NCI-H1436 treated with DMSO at 0.1 percent for 48 hours (cell line): Measurements from ENCODE around the gene APBB2.

Experiments used
- DNase-seq: peaks from one replicate; lab custom pipeline; 2025; lab: John Stamatoyannopoulos, UW

The APBB2 gene

DNA sequence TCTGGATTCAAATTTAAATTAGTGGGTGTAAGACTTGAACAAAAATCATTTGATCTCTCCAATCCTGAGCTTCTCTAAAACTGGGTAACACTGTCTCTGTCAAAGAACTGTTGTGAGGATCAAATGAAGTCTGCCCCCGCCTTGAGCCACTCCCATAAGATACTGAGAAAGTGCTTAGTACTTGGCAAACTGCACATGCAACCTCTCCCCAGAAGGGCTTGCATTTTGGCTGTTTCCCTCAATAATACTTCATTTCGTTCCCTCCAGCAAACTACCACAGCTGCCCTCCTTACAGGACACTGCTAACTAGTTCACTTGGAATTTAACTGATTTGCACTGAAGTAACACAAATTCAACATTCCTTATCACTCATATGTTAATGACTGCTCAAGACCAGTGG, 79.8 kb downstream of the APBB2 start:
- DNase-seq: no peak

DNA sequence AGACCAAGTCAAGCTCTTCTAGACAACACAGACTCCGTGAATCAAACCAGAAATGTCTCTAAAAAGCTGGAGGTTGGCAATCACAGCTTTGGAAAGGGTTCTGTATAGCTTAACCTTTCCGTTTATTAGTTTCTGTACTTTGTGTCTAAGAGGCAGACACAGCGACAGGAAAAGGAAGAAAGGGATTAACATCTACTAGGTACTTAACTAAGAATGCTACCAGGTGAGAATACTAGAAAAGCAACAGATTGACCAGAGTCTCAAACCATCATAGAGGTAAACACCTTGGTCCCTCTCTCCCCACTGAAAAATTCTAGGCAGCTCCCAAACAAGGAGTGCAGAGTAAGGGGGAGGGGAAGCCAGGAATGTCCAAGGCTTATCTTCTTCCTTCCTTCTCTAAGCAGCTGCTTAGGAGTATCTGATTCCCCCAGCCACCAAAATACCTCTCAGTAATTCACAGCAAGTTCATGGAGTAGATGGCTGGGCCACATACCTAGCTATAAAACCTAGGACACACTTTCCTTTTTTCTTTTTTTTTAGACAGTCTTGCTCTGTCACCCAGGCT, 80.8 kb downstream of the APBB2 start:
- DNase-seq: no peak

DNA sequence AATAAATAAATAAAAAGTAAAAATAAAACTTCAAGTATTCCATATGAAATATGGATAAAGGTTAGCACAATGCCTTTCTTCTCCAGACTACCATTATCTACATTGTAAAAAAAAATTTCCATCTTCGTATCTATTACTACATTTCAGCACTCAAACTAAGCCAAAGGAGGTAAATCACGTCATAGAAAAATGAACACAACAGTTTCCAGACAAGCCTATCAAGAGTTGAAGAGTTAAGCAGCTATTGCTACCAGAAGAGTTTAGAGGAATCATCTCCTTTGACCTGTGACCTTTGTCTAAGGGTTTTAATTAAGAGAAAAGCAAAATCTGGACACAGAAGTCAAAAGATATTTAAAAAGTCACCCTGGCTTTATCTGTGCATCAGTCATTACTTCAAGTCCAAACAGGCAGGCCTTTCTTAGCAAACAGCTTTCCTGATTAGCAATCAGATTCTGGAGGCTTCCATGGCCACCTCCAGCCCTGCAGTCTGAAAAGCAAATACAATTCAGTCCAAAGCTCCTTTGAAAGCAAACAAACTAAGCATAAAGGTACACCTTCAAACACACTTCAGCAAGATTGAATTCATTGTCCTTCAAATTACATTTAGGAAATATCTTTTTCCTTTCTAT, 82.2 kb downstream of the APBB2 start:
- no peak for DNase-seq

DNA sequence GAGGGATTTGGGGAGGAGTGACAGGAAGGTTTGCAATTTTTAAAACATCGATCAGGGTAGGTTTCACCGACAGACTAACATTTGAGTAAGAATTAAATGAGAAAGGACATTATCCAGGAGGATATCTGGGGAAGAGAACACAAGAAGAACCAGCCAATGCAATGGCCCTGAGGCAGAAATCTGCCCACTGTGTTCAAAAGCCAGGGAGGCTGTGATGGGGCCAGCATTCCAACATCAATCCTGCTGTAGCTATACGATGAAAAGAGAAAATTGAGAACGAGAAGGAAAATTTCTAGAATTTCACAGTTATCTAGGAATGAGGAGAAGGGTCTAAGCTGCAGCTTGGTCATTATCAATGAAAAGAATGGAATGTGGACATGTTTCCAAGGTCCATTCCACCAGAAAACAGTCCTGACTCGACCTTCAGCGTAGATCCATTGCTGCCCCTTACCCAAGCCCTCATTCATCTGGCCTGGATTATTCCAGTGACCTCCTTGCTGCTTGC, 84.4 kb downstream of the APBB2 start:
- no peak for DNase-seq

DNA sequence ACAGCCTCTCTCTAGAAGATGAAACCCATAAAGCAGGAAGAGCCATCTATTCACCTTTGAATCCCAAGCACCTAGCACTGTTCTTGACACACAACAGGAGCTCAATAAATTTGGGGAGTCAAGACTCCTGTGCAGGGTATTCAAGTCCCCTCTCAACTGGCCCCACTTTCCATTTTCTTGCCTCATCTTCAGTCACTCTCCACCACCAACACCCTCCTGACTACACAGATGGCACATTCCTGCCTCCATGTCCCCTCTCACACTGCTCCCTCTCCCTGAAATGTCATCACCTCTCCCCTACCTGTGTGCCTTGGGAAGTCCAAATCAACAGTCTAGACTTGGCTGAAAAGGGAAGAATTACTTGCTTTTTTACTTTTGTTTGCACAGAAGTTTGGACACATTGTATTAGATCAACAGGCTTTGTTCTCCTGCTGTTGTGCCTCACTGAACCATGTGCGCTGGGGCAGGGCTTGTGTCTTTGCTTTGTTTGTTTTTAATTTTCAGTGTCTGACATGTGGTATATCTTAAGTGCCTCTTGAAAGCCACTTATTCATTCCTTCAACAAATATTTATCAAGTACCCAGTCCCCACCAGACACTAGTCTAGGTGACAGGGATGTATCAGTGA, 85.1 kb downstream of the APBB2 start:
- no peak for DNase-seq

DNA sequence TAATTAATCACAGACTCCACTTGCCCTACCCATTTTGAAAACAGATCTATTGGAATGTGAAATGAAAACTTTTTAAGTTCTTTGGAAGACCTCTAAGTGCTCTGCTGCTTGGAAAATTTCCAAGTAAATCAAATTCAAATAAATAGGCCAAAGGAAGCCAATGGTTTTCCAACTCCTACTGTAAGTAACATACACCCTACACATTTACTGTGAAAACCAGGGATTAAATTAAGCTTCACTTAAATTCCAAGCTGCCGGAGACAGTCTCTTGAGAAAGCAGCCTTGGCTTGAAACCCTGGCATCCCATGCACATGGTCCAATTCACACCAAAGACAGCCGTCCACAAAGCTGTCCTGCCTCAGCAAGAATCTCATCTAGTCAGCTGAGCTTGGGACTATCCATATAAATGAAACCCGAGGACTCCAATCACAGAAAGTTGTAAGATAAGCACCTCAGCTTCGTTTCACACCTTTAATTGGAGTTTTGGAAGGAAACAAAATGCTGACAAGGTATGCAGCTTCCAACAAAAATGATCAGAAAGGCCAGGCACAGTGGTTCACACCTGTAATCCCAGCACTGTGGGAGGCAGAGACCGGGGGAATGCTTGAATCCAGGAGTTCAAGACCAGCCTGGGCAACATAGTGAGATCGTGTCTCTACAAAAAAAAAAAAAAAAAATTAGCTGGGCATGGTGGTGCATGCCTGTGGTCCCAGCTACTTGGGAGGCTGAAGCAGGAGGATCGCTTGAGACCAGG, 88.6 kb downstream of the APBB2 start:
- DNase-seq: no peak

DNA sequence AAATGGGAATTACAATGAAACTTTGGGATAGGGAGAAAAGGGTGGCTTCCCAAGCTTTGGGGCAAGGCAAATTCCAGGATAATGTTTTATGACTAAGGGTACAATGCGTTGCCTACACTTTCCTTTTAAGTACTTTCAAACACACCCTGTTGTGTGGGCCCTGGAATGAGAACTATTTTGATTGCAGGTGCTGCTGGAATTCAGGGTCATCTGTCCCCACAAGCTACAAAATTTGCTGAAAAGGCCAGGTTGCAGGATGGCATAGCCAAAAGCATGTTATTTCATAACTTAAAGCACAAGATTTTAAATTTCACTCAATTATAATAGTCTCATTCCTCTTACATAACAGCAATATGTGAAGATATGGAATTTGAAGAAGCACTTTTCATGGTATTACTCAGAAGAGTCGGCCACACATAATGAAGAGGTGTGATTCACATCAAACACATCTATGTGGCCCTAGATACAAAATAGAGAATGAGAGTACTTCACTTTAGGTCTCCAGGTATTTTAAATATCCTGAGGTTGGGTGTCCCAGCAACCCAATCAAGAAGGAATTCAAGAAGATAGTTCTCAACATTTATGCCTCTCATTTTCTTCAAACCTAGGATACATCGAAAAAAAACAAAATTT, 89.3 kb downstream of the APBB2 start:
- no peak for DNase-seq

DNA sequence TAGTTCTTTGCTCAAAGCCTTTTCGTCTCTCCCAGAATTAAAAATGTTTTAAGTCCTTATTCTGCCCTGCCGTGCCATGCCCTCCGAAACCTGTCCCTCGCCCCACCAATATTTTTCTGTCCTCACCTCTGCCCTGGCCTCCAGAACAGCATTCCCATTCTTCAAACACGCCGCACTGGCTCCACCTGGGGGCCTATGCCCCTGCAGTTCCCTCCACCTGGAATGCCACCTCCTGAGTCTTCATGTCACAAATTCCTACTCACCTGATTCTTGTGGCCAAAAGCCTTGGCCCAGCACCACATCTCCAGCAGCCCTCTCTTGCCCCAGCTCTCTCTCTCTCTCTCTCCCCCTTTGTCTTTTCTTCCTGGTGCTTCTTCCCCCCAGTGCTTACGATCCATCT, 91.6 kb downstream of the APBB2 start:
- DNase-seq: no peak

DNA sequence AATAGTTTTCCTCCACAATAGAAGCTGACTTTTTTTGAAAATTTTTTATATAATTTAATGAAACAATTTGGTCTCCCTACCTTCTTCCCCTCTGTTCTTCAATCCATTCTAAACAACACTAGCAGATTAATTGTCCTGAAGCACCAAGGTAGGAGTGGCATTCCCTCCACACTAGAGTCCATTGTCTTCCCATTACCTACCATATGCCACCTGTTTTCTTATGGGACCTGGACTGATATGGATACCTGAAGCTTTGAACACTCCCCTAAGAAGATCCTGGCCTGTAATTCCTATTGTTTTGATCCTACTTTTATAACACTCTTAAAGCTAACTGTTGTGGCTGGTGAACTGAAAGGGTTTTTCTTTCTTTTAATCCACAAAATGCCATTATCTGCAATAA, 92.0 kb downstream of the APBB2 start:
- no peak for DNase-seq

DNA sequence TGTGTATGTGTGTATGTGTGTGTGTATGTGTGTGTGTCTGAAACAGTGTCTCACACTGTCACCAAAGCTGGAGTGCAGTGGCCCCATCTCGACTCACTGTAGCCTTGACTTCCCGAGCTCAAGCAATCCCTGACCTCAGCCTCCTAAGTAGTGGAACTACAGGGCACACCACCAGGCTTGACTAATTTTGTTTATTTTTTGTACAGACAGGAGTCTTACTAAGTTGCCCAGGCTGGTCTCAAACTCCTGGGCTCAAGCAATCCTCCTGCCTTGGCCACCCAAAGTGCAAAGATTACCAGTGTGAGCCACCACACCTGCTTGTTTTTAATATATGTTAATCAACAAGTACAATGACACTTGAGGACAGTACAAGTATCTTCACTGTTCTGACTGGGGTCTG, 92.4 kb downstream of the APBB2 start:
- no peak for DNase-seq

DNA sequence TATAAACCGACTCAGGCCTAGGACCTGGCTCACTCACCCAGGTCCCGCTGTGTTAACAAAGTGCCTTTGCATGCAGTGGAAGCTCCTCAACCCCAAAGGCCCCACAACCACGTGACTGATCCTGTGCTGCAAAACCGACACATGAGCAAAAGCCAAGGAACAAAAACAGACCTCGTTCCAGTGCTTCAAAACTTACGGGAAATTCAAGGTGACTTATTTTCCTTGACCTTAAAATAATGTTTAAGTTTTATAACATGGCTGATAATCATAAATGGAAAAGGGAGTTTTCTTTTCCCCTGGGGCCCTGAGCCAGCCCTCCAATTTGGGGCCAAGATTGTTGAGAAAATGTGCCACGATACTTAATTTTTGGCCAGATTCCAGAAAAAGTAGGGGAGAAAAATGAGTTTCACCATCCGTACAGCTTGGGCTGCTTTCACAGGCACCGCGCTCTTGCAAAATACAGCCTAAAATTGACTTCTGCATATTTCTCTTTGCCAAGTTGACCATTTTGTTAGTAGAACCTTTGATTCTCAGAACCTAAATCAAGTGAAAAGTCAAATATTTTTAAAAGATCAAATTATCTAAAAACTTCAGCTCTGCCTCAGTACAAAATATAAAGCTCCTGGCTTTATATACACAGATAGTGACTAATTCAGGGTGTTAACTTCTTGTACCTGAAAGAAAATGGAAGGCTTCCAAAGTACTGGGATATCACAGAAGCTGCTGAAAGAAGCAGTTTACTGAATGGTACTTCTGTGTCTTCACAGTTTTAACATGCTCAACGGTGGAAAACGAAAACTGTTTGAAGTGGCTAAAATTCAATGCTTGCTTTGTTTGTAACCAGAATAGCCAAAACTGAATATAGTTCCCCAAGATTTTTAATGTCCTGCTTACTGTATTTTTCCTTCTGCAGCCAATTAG, 93.8 kb downstream of the APBB2 start:
- DNase-seq: no peak

DNA sequence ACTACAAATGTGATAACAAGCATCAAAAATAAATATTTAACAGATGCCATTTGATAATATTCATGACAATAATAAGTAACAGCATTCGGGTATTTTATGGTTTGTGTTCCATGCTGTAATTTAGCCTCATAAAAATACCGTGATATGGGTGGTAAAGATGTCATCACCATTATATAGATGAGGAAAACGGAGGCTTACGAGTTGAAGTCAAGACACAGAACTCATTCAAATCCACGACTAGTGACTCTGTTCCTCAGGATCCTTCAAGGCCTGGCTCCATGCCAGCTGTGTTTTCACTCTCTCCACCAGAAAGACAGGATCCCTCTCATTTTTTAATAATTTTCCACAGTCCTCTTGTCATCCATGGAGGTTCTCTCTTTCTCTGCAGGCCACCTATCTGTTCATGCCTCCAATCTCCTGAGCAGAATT, 94.5 kb downstream of the APBB2 start:
- DNase-seq: no peak

DNA sequence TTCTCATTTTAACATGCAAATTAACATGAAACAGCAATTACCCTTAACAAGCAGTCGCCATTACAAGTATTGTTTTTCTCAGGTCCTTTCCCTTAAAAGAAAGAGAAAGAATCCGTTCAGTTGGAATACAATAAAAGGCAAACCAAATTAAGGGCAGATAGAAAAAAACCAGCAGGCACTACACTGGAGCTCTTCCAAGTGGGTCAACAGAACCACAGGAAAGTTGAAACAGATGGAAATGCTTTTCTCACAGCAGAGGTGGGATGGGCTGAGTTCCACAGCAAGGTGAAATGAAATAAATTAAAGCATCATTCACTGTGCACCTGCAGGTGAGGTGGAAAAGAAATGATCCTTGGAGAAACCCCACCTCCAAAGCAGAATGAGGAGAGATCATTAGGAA, 102.6 kb downstream of the APBB2 start:
- DNase-seq: no peak

DNA sequence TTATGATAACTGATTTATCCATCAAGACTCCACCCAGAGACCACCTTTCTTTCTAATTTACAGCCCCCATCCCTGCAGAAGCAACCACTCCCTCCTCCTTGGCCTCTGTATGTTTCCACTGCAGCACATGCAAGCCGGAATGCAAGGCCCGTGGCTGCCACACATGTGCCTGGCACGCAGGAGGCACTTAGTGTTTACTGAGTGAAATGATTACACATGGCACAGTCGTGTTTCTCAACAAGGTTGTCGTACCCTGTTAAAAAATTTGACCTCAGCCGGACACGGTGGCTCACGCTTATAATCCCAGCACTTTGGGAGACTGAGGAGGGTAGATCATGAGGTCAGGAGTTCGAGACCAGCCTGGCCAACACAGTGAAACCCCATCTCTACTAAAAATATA, 104.3 kb downstream of the APBB2 start:
- no peak for DNase-seq

DNA sequence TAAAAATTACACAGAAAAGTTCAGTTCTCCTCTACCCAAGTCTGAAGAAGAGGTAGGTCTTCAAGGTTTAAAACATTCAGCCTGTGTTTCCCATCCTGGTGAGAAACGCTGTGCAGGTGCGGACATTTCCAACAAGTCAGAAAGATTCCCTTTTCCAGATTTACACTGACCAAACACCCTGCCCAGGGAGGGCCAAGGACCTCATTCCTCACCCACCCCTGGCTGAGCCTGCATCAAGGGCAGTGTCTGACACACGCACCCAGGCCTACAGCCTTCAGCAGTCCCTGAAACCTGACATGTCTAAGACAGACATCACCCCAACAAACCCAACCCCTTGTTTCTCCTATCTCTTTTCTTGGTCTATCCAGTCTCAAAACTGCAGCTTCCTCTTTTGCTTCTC, 105.9 kb downstream of the APBB2 start:
- DNase-seq: no peak

DNA sequence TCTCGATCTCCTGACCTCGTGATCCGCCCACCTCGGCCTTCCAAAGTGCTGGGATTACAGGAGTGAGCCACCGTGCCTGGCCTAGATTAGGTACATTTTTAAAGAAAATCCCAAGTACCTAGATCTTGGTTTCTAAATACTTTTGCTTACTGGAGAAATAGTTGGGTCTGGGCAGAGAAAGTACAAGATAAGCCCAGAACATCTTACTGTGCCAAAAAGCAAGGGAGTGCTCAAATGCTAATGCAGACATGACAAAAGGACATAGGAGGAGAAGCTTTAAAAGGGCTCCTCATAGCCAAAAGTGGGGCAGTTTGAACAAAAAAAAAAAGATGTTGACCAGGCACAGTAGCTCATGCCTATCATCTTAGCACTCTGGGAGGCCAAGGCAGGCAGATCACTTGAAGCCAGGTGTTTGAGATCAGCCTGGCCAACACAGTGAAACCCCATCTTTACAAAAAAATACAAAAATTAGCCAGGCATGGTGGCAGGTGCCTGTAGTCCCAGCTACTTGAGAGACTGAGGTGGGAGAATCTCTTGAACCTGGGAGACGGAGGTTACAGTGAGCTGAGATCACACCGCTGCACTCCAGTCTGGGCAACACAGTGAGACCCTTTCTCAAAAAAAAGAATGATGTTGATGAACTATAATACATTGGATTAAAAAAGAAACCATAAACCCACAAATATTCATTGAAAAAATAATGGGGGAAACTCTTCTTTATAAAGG, 107.5 kb downstream of the APBB2 start:
- no peak for DNase-seq

DNA sequence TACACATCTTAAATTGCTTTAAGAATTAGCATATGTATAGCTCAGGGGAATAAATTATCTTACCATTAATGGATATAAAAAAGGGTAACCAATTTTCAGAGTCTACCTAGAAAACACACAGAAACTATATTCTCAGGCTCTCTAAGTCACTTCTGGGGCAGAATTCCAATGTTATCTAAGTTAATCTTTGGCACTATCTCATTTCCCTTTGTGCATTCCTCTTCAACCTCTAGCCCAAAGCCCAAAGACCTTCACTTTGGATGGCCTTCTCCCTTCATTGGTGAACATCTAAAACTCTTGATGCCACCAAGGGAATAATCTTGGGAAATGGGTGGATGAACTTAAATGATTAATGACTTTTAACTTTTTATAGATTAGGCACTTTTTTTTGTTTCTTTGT, 108.3 kb downstream of the APBB2 start:
- DNase-seq: no peak

DNA sequence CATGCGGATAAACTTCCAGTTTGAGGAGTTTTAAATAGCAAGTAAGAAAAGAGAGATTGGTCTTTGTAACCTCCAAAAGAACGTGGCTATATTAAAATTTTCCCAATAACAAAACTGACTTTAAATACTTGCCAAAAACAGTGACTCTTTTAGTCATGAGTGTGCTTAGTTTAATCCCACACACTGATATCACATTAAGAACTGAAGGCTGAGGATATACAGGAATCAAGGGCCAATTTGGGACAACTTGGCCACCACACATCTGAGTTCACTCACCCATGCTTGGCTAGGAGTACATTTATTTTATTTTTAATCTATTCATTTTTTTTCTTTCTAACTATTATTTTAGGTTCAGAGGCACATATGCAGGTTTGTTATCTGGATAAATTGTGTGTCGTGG, 110.2 kb downstream of the APBB2 start:
- DNase-seq: no peak

DNA sequence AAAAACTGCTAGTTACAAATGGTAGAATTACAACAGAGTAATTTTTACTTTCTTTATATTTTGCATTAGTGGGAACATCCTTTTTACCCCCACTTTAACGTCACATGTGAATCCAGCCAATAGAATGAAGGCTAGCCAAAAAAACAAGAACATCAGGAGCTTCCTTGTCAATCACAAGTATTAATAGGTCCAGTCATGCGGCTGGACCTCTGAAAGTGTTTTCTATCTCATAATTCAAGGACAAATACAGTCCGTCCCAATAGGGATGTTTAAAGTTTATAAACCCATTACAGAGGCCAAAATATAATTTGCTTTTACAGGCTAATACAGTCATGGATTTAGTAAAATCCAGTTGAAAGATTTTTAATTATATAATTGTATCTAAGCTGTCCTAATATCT, 110.7 kb downstream of the APBB2 start:
- no peak for DNase-seq

DNA sequence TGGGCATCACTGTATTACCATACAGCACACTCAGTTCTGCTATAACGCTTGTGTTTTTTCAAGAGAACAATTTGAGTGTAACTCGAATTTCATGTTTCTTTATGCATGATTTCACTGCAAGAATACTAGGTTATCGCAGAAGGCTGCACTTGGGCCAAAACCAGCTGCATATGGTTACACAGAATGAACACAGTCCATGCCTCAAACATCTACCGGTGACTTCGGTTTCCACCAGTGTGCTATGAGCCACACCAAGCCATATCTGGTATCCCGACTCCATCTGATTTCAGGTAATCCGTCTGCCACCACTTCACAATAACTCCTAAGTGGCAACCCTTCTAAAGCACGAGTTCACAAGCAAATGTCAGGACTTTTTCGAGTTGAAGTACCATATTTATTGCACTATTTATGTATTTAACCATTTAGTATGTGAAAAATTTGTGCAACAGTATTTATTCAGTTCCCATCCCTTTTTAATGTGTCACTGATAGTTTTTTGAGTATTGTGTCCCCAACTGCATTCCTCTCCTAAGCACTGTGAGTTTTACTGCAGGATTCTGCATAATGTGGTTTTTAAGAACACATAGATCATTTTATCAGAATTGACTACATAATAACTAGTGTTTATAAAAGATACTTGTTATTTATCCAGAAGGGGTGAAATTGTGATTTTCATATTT, 111.8 kb downstream of the APBB2 start:
- DNase-seq: no peak
